Osteoblast (primary cell): ENCODE data around the gene PDE4DIP. TPM values are rescaled to one million over a fixed set of nuclear protein-coding genes. Genes with fewer than 3 reads are reported as not detected.
"Not testable (repeated sequence)": the region's sequence is repeated elsewhere in the genome, so short reads cannot be mapped to it uniquely, and the experiment has no call there.

Source experiments
- DNase-seq: peaks from one replicate; pipeline ENCODE4 v3.0.0; 2011; ENCODE audit warnings: low spot score, mixed read lengths; ENCODE audit not compliant: insufficient read length; ENCODE audit errors: missing footprints
- H2AFZ ChIP-seq: 2 replicates; pipeline ENCODE4 v1.6.0; 2011; ENCODE audit warnings: mild to moderate bottlenecking, low read length
- H3K27ac ChIP-seq: 2 replicates; pipeline ENCODE4 v1.5.1; 2011; ENCODE audit warnings: mild to moderate bottlenecking, low read depth, low read length, moderate library complexity
- H3K27me3 ChIP-seq: 2 replicates; pipeline ENCODE4 v1.6.0; 2012; ENCODE audit warnings: mild to moderate bottlenecking, control low read depth, inconsistent platforms, low read length, moderate library complexity; ENCODE audit not compliant: insufficient read depth
- H3K36me3 ChIP-seq: 2 replicates; pipeline ENCODE4 v1.5.1; 2011; ENCODE audit warnings: mild to moderate bottlenecking, low read length, control low read depth, moderate library complexity; ENCODE audit not compliant: insufficient read depth
- H3K4me1 ChIP-seq: 2 replicates; pipeline ENCODE4 v1.5.1; 2011; ENCODE audit warnings: mild to moderate bottlenecking, low read length, control low read depth, moderate library complexity; ENCODE audit not compliant: insufficient read depth
- H3K4me2 ChIP-seq: 2 replicates; pipeline ENCODE4 v1.6.0; 2011; ENCODE audit warnings: mild to moderate bottlenecking, low read length; ENCODE audit not compliant: insufficient read depth
- H3K4me3 ChIP-seq: fragments of 200-600 bp; sonication (generic); 3 replicates; pipeline ENCODE4 v1.5.1; 2012; ENCODE audit warnings: mild to moderate bottlenecking, low read length, inconsistent platforms; ENCODE audit not compliant: insufficient read depth
- H3K79me2 ChIP-seq: 2 replicates; pipeline ENCODE4 v1.6.0; 2012; ENCODE audit warnings: mild to moderate bottlenecking, low read length, control low read depth, inconsistent platforms; ENCODE audit not compliant: insufficient read depth
- H3K9me3 ChIP-seq: 2 replicates; pipeline ENCODE4 v1.5.1; 2011; ENCODE audit warnings: low read depth, low read length, control low read depth
- H4K20me1 ChIP-seq: 2 replicates; pipeline ENCODE4 v1.6.0; 2012; ENCODE audit warnings: mild to moderate bottlenecking, low read length, control low read depth; ENCODE audit not compliant: insufficient read depth
- total RNA-seq: library from RNA; depleted of rRNA; stranded (reverse); fragments of >200 nt; gene quantifications from 2 replicates; pipeline ENCODE4 v1.2.3, GENCODE V29; 2012

PDE4DIP gene
- total RNA-seq, 1 donor, result 203 TPM

GRCh38 chr1:148968682-148969081, 124.5 kb downstream of the PDE4DIP start:
- H3K4me2 ChIP-seq, H2AFZ ChIP-seq, H3K27ac ChIP-seq, H3K9me3 ChIP-seq, H3K27me3 ChIP-seq, H3K4me3 ChIP-seq, H4K20me1 ChIP-seq, H3K36me3 ChIP-seq, H3K79me2 ChIP-seq, H3K4me1 ChIP-seq, DNase-seq: not testable (repeated sequence)

GRCh38 chr1:148969126-148969525, 124.9 kb downstream of the PDE4DIP start:
- not testable (repeated sequence) for H2AFZ ChIP-seq, H3K27ac ChIP-seq, H4K20me1 ChIP-seq, H3K36me3 ChIP-seq, DNase-seq, H3K4me3 ChIP-seq, H3K4me2 ChIP-seq, H3K4me1 ChIP-seq, H3K79me2 ChIP-seq, H3K9me3 ChIP-seq, H3K27me3 ChIP-seq

GRCh38 chr1:148975453-148975852, 131.2 kb downstream of the PDE4DIP start:
- Histone ChIP-seq H3K4me2 (peak overlapping the region; percentile 45), H3K36me3 (peaks cover 30% of the 10 kb centered on the region), H3K27ac (peak overlapping the region; percentile 77)
- H3K27me3 ChIP-seq, H3K9me3 ChIP-seq, H4K20me1 ChIP-seq, H3K79me2 ChIP-seq, DNase-seq, H2AFZ ChIP-seq, H3K4me3 ChIP-seq, H3K4me1 ChIP-seq: not testable (repeated sequence)

GRCh38 chr1:148975866-148976537, 131.8 kb downstream of the PDE4DIP start:
- H3K4me1 ChIP-seq, DNase-seq, H3K27me3 ChIP-seq, H4K20me1 ChIP-seq, H3K9me3 ChIP-seq, H3K79me2 ChIP-seq, H2AFZ ChIP-seq, H3K4me3 ChIP-seq: not testable (repeated sequence)
- peak overlapping the region; percentile 45 for H3K4me2 ChIP-seq
- H3K36me3 ChIP-seq, result peaks cover 35% of the 10 kb centered on the region
- H3K27ac ChIP-seq, result peak overlapping the region; percentile 77

GRCh38 chr1:148977785-148978184, 133.6 kb downstream of the PDE4DIP start:
- peaks cover 53% of the 10 kb centered on the region for H3K36me3 ChIP-seq
- H4K20me1 ChIP-seq, H3K27ac ChIP-seq, H3K4me3 ChIP-seq, H3K4me2 ChIP-seq, H3K9me3 ChIP-seq, H3K27me3 ChIP-seq, DNase-seq, H3K4me1 ChIP-seq, H2AFZ ChIP-seq, H3K79me2 ChIP-seq: not testable (repeated sequence)

- not testable (repeated sequence) for H2AFZ ChIP-seq, H3K27me3 ChIP-seq, H3K4me3 ChIP-seq, H3K79me2 ChIP-seq, H3K4me1 ChIP-seq, H3K9me3 ChIP-seq, H4K20me1 ChIP-seq, H3K27ac ChIP-seq, DNase-seq, H3K4me2 ChIP-seq
- peaks cover 13% of the 10 kb centered on the region for H3K36me3 ChIP-seq
Measured at GRCh38 chr1:148989378-148989777, 145.2 kb downstream of the PDE4DIP start.

- not testable (repeated sequence) for H4K20me1 ChIP-seq, H3K9me3 ChIP-seq, H3K4me2 ChIP-seq, H3K4me3 ChIP-seq, H3K4me1 ChIP-seq, H3K27ac ChIP-seq, H3K36me3 ChIP-seq, H3K79me2 ChIP-seq, DNase-seq, H2AFZ ChIP-seq, H3K27me3 ChIP-seq
Measured at GRCh38 chr1:148990233-148990788, 146.1 kb downstream of the PDE4DIP start.

GRCh38 chr1:148991818-148992217, 147.6 kb downstream of the PDE4DIP start:
- not testable (repeated sequence) for H4K20me1 ChIP-seq, H3K36me3 ChIP-seq, H3K4me1 ChIP-seq, H3K27me3 ChIP-seq, DNase-seq, H3K9me3 ChIP-seq, H3K4me3 ChIP-seq, H3K4me2 ChIP-seq, H2AFZ ChIP-seq, H3K79me2 ChIP-seq
- peak overlapping the region; percentile 58 for H3K27ac ChIP-seq

GRCh38 chr1:148992364-148992763, 148.1 kb downstream of the PDE4DIP start:
- not testable (repeated sequence) for H3K79me2 ChIP-seq, DNase-seq, H3K9me3 ChIP-seq, H3K4me1 ChIP-seq, H3K36me3 ChIP-seq, H4K20me1 ChIP-seq, H3K4me3 ChIP-seq, H3K4me2 ChIP-seq, H2AFZ ChIP-seq, H3K27me3 ChIP-seq
- H3K27ac ChIP-seq, result peak overlapping the region; percentile 58
